HEK293T (cell line): Measurements from ENCODE around the gene FHIT.

ENCODE experiments used
- ARNT ChIP-seq: fragments of 450-650 bp; IDR thresholded peaks from 2 replicates; pipeline ENCODE4 v1.6.1; 2017; ENCODE audit warnings: mild to moderate bottlenecking
- BHLHE40 ChIP-seq: fragments of 450-650 bp; IDR thresholded peaks from 2 replicates; pipeline ENCODE4 v1.6.1; 2016; ENCODE audit warnings: mild to moderate bottlenecking, moderate library complexity, borderline replicate concordance
- ELF4 ChIP-seq: fragments of 450-650 bp; IDR thresholded peaks from 2 replicates; pipeline ENCODE4 v1.6.1; 2017; ENCODE audit warnings: antibody characterized with exemption
- FOXA1 ChIP-seq: fragments of 450-650 bp; IDR thresholded peaks from 2 replicates; pipeline ENCODE4 v1.6.1; 2016; ENCODE audit warnings: mild to moderate bottlenecking
- FOXK2 ChIP-seq: fragments of 450-650 bp; IDR thresholded peaks from 2 replicates; pipeline ENCODE4 v1.6.1; 2016; ENCODE audit warnings: mild to moderate bottlenecking
- FOXM1 ChIP-seq: fragments of 450-650 bp; IDR thresholded peaks from 2 replicates; pipeline ENCODE4 v1.6.1; 2017; ENCODE audit warnings: mild to moderate bottlenecking, borderline replicate concordance
- HDGF ChIP-seq: fragments of 450-650 bp; IDR thresholded peaks from 2 replicates; pipeline ENCODE4 v1.6.1; 2017; ENCODE audit warnings: antibody characterized with exemption, borderline replicate concordance
- L3MBTL2 ChIP-seq: fragments of 450-650 bp; conservative IDR thresholded peaks from 2 replicates; pipeline ENCODE4 v1.6.1; 2016; ENCODE audit warnings: mild to moderate bottlenecking
- LEF1 ChIP-seq: fragments of 450-650 bp; IDR thresholded peaks from 2 replicates; pipeline ENCODE4 v1.6.1; 2017; ENCODE audit warnings: mild to moderate bottlenecking, borderline replicate concordance
- NFRKB ChIP-seq: fragments of 450-650 bp; IDR thresholded peaks from 2 replicates; pipeline ENCODE4 v1.6.1; 2016; ENCODE audit warnings: mild to moderate bottlenecking, moderate library complexity
- SP1 ChIP-seq: fragments of 450-650 bp; IDR thresholded peaks from 2 replicates; pipeline ENCODE4 v1.6.1; 2017
- SUZ12 ChIP-seq: fragments of 450-650 bp; IDR thresholded peaks from 2 replicates; pipeline ENCODE4 v1.6.1; 2016; ENCODE audit warnings: mild to moderate bottlenecking
- ZNF384 ChIP-seq: fragments of 450-650 bp; IDR thresholded peaks from 2 replicates; pipeline ENCODE4 v1.6.1; 2016
- TF ChIP-seq, protein P1 (sequence below): fragments of 450-650 bp; IDR thresholded peaks from 2 replicates; pipeline ENCODE4 v1.6.1; 2016

DNA sequence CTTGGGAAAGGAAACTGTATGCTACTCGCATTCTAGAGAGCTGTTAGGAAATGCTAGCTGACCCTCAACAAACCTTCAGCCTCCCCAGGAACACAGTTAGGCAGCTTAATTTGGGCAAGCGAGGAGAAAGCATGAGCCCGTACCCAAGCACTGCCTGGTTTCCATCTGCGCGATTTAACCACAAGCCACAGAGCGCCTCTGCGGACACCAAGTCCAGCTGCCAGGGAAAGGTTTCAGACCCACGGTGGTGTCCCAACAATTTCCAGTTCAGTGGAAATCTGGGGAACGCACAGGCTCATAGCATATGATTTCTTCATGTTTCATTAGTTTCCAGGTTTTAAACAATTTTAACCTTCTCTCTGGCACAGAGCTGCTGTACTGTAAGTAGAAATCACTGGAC, 617.6 kb downstream of the FHIT start:
- TF ChIP-seq SUZ12 (no peak), ZNF384 (no peak), NFRKB (no peak), FOXM1 (no peak), ELF4 (no peak), ARNT (no peak), L3MBTL2 (no peak), SP1 (no peak), FOXK2 (no peak), LEF1 (no peak), BHLHE40 (no peak), FOXA1 (no peak), HDGF (no peak)
- TF ChIP-seq, protein P1, sequence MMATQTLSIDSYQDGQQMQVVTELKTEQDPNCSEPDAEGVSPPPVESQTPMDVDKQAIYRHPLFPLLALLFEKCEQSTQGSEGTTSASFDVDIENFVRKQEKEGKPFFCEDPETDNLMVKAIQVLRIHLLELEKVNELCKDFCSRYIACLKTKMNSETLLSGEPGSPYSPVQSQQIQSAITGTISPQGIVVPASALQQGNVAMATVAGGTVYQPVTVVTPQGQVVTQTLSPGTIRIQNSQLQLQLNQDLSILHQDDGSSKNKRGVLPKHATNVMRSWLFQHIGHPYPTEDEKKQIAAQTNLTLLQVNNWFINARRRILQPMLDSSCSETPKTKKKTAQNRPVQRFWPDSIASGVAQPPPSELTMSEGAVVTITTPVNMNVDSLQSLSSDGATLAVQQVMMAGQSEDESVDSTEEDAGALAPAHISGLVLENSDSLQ, result no peak
